Measurements from ENCODE around the gene SGK2. TPM values are rescaled to one million over a fixed set of nuclear protein-coding genes. Genes with fewer than 3 reads are reported as not detected.

SGK2 gene
- polyA plus RNA-seq, 2 of the 4 experiments (the other 2 are of a cell fraction) = 9.4 to 12.2 TPM

GRCh38 chr20:43564993-43565757 lies 6.3 kb downstream of the SGK2 start:
- TF ChIP-seq RAD21 (conservative IDR thresholded peaks at IDR 0.05 in 1 of 2, IDR thresholded peaks at IDR 0.05 in 1 of 2) (no peak), POLR2AphosphoS2 (conservative IDR thresholded peaks at IDR 0.05; ENCODE audit: low read length) (no peak), CEBPB (IDR thresholded peaks at IDR 0.05) (no peak), RARB (CRISPR knock-in tag; IDR thresholded peaks at IDR 0.05) (no peak), JUNB (IDR thresholded peaks at IDR 0.05) (no peak), MAFK (IDR thresholded peaks at IDR 0.05; ENCODE audit: partially characterized antibody) (no peak), GATA3 (IDR thresholded peaks at IDR 0.05; ENCODE audit: borderline replicate concordance) (no peak), HEYL (CRISPR knock-in tag; IDR thresholded peaks at IDR 0.05) (no peak), CTCF (IDR thresholded peaks at IDR 0.05) (no peak), HMGXB4 (CRISPR knock-in tag; IDR thresholded peaks at IDR 0.05; ENCODE audit: borderline replicate concordance) (no peak), MAZ (IDR thresholded peaks at IDR 0.05; ENCODE audit: borderline replicate concordance, low read depth, low read length) (no peak), PHF8 (IDR thresholded peaks at IDR 0.05; ENCODE audit: borderline replicate concordance, low read depth) (no peak), CBX2 (IDR thresholded peaks at IDR 0.05; ENCODE audit: borderline replicate concordance, low read depth) (no peak)

GRCh38 chr20:43565758-43566104 lies 6.9 kb downstream of the SGK2 start:
- CTCF ChIA-PET = interaction anchor here (1.5 kb wide), 1 partner anchor 116 kb away, joined by 3 read pairs; no protein-coding TSS in a partner anchor
- 100% methylated on average over 3 of the region's 4 CpGs for WGBS (ENCODE audit: missing lambda C conversion rate)
- FAIRE-seq = no peak

More at GRCh38 chr20:43564993-43565757, 6.3 kb downstream of the SGK2 start:
- DNase-seq (ENCODE audit: low read depth in 1 of 2, low spot score in 1 of 2) (no peak), FAIRE-seq (no peak), ATAC-seq (no peak; a peak in 1 of 6 replicates)
- Histone ChIP-seq H3K4me2 (no peak overlapping the region), H3K4me3 (no peak overlapping the region), H3K4me1 (no peaks in the 10 kb centered on the region), H3K27ac (peak overlapping the region in 1 of 2 experiments; percentile 16; a peak in 1 of 6 replicates), H3K9me3 (no peaks in the 10 kb centered on the region)
- ChIA-PET CTCF (interaction anchor here (1.5 kb wide), 1 partner anchor 116 kb away, joined by 3 read pairs; no protein-coding TSS in a partner anchor), POLR2A (no interaction called here)
- WGBS (ENCODE audit: missing lambda C conversion rate) = 84% methylated on average over 14 of the region's 18 CpGs

More at GRCh38 chr20:43565758-43566104, 6.9 kb downstream of the SGK2 start:
- Histone ChIP-seq H3K4me3 (no peak overlapping the region), H3K27ac (no peak overlapping the region), H3K9me3 (no peaks in the 10 kb centered on the region), H3K4me2 (no peak overlapping the region), H3K4me1 (no peaks in the 10 kb centered on the region)
- no peak for ATAC-seq
- DNase-seq (ENCODE audit: low read depth in 1 of 2, low spot score in 1 of 2) = no peak
- POLR2A ChIA-PET = no interaction called here
- TF ChIP-seq CHD4 (IDR thresholded peaks at IDR 0.05; ENCODE audit: borderline replicate concordance) (no peak), TFCP2L1 (CRISPR knock-in tag; IDR thresholded peaks at IDR 0.05) (no peak), HMGXB4 (CRISPR knock-in tag; IDR thresholded peaks at IDR 0.05; ENCODE audit: borderline replicate concordance) (no peak), CHD2 (IDR thresholded peaks at IDR 0.05; ENCODE audit: low read length, partially characterized antibody) (no peak), CTCF (IDR thresholded peaks at IDR 0.05) (no peak), ATOH8 (CRISPR knock-in tag; IDR thresholded peaks at IDR 0.05; ENCODE audit: low read depth) (no peak), RCOR1 (IDR thresholded peaks at IDR 0.05; ENCODE audit: low read depth, low read length) (no peak), MAZ (IDR thresholded peaks at IDR 0.05; ENCODE audit: borderline replicate concordance, low read depth, low read length) (no peak), JUN (IDR thresholded peaks at IDR 0.05) (no peak)
